Endothelial cell of umbilical vein (primary cell): ENCODE results near the gene GRID1. TPM values are rescaled to one million over a fixed set of nuclear protein-coding genes. Genes with fewer than 3 reads are reported as not detected.
A peak's percentile ranks its signal among the peaks of the same experiment; 100 is the strongest.

Experiments used
- BruUV-seq: library from RNA; stranded (reverse); fragments of 400-500 nt; replicated peaks from 2 replicates; lab custom pipeline; 2021; lab: Mats Ljungman, UMichigan
- CTCF ChIA-PET: fragments of 300-600, 350-600 bp; sonication (Branson Sonifier 250); formaldehyde crosslinking; loops from one replicate; lab custom pipeline; 2021; ENCODE audit warnings: antibody characterized with exemption, inconsistent platforms; lab: Charles Lee
- POLR2A ChIA-PET: fragments of 300-600, 350-600 bp; sonication (Branson Sonifier 250); formaldehyde crosslinking; loops from one replicate; lab custom pipeline; 2021; ENCODE audit warnings: antibody characterized with exemption, inconsistent platforms; lab: Charles Lee
- DNase-seq: peaks from one replicate; pipeline ENCODE4 v3.0.0-alpha.2; 2011; ENCODE audit warnings: low read depth, low spot score
- FAIRE-seq: peaks from 2 replicates; lab custom pipeline; 2011; peaks lifted over from hg19 to GRCh38; lab: Jason Lieb, UNC
- H2AFZ ChIP-seq: 2 replicates; pipeline ENCODE4 v1.6.0; 2012; ENCODE audit warnings: low read depth, low read length, control low read depth, inconsistent platforms
- H3K27ac ChIP-seq: 2 replicates; pipeline ENCODE4 v1.5.1; 2011; ENCODE audit warnings: low read depth, mild to moderate bottlenecking, control low read depth, low read length, moderate library complexity; ENCODE audit not compliant: insufficient read depth
- H3K27me3 ChIP-seq, 2 experiments: 2 replicates each; pipeline versions ENCODE4 v1.6.0 to v1.6.1; 2011; ENCODE audit warnings: low read length in 2 of 2, mixed read lengths in 1 of 2; ENCODE audit not compliant: control insufficient read depth in 2 of 2, insufficient read depth in 2 of 2
- H3K36me3 ChIP-seq, 2 experiments: 2 replicates in 1 of 2; 3 replicates in 1 of 2; pipeline ENCODE4 v1.5.1; 2011; ENCODE audit warnings: low read length in 2 of 2, mild to moderate bottlenecking in 1 of 2, moderate library complexity in 1 of 2; ENCODE audit not compliant: control insufficient read depth in 2 of 2, insufficient read depth in 2 of 2; ENCODE audit errors: extremely low read depth in 1 of 2
- H3K4me1 ChIP-seq: 3 replicates; pipeline ENCODE4 v1.5.1; 2011; ENCODE audit warnings: mild to moderate bottlenecking, low read length; ENCODE audit not compliant: control insufficient read depth, insufficient read depth; ENCODE audit errors: extremely low read depth
- H3K4me2 ChIP-seq: 2 replicates; pipeline ENCODE4 v1.6.1; 2011; ENCODE audit warnings: low read length, control low read depth, mixed read lengths; ENCODE audit not compliant: insufficient read depth
- H3K4me3 ChIP-seq, 3 experiments: fragments of 200-600 bp in 1 of 3; sonication (generic), shearing (Covaris generic) in 1 of 3; replicated peaks in 1 of 3; 2 replicates each; pipeline ENCODE4 v1.5.1; 2011 to 2016; ENCODE audit warnings: control low read depth in 3 of 3, low read length in 3 of 3, mild to moderate bottlenecking in 2 of 3, inconsistent platforms in 1 of 3, low read depth in 1 of 3, moderate library complexity in 1 of 3; ENCODE audit not compliant: insufficient read depth in 1 of 3
- H3K79me2 ChIP-seq: 2 replicates; pipeline ENCODE4 v1.6.0; 2012; ENCODE audit warnings: low read length, inconsistent platforms; ENCODE audit not compliant: control insufficient read depth, insufficient read depth
- H3K9ac ChIP-seq: replicated peaks from 2 replicates; pipeline ENCODE3; 2011; ENCODE audit warnings: low read length, control low read depth; ENCODE audit not compliant: insufficient read depth; ENCODE audit errors: extremely low read depth
- H3K9me1 ChIP-seq: replicated peaks from 3 replicates; pipeline ENCODE4 v1.6.0; 2011; ENCODE audit warnings: mild to moderate bottlenecking, low read length; ENCODE audit not compliant: control insufficient read depth, insufficient read depth; ENCODE audit errors: extremely low read depth
- H3K9me3 ChIP-seq: replicated peaks from 2 replicates; pipeline ENCODE4 v1.5.1; 2012; ENCODE audit warnings: low read length, inconsistent platforms; ENCODE audit not compliant: control insufficient read depth, insufficient read depth
- H4K20me1 ChIP-seq: replicated peaks from 2 replicates; pipeline ENCODE3; 2011; ENCODE audit warnings: mild to moderate bottlenecking, low read length; ENCODE audit not compliant: control insufficient read depth, insufficient read depth; ENCODE audit errors: extremely low read depth
- EZH2 ChIP-seq: IDR thresholded peaks from 2 replicates; pipeline ENCODE4 v1.6.1; 2012; ENCODE audit warnings: borderline replicate concordance, low read depth, mild to moderate bottlenecking, moderate library complexity, low read length, inconsistent platforms; ENCODE audit not compliant: severe bottlenecking
- POLR2AphosphoS5 ChIP-seq: IDR thresholded peaks from 2 replicates; pipeline ENCODE4 v1.6.1; 2012; ENCODE audit warnings: low read depth, mild to moderate bottlenecking, control low read depth, low read length, moderate library complexity; ENCODE audit not compliant: insufficient read depth
- dilution Hi-C: fragments of 300-500 bp; cut with MboI; formaldehyde crosslinking; loops from one replicate; pipeline ENCODE4 v1.15.0; 2019; ENCODE audit warnings: low sequenced_read_pairs; ENCODE audit not compliant: extremely low pct_ligation_motif_present
- intact Hi-C: fragments of 100-400 bp; cut with micrococcal nuclease; formaldehyde crosslinking; loops from one replicate; pipeline ENCODE4 v1.10.0; 2022
- polyA plus RNA-seq, 4 experiments: library from polyadenylated mRNA; depleted of rRNA in 3 of 4; stranded (reverse) in 3 of 4; unstranded in 1 of 4; fragments of >200 nt; gene quantifications; 2 replicates each; pipeline versions ENCODE4 v1.2.1 to v1.2.3, GENCODE V29; 2011 to 2012; ENCODE audit warnings: missing spikeins in 1 of 4
- total RNA-seq: library from RNA; stranded (reverse); gene quantifications from 2 replicates; pipeline ENCODE4 v1.2.3, GENCODE V29; 2021

GRID1 gene
- total and polyA plus RNA-seq, 2 donors (not counting 3 experiments of a cell fraction or from before 2014, with no cell fraction given) = not detected

- DNase-seq = no peak
- Histone ChIP-seq H3K27me3 (peaks cover 14 to 16% of the 10 kb centered on the region in 2 experiments), H2AFZ (no peak overlapping the region), H3K4me1 (peaks cover 23% of the 10 kb centered on the region), H3K27ac (no peak overlapping the region), H4K20me1 (no peaks in the 10 kb centered on the region), H3K4me3 (no peak overlapping the region), H3K36me3 (no peaks in the 10 kb centered on the region), H3K79me2 (no peaks in the 10 kb centered on the region), H3K9me3 (no peaks in the 10 kb centered on the region), H3K4me2 (no peak overlapping the region), H3K9ac (no peak overlapping the region), H3K9me1 (no peaks in the 10 kb centered on the region)
- TF ChIP-seq POLR2AphosphoS5 (no peak), EZH2 (peak; percentile 3)
- dilution Hi-C loops (no loop called here), intact Hi-C loops (loop anchor here (5.0 kb wide), 1 partner anchor 495 kb away; no protein-coding TSS in a partner anchor)
- no TSS peak for BruUV-seq
- no peak for FAIRE-seq
- ChIA-PET CTCF (interaction anchor here (0.9 to 7.8 kb wide), 8 partner anchors 8 to 1865 kb away, joined by 3 to 213 read pairs (median 4); no protein-coding TSS in a partner anchor), POLR2A (no interaction called here)
These were observed 35.8 kb upstream of the GRID1 start for GRCh38 chr10:86402283-86402941.

- TF ChIP-seq EZH2 = peak; percentile 51
- TF ChIP-seq POLR2AphosphoS5 = no peak
- Histone ChIP-seq H3K4me1 (peaks cover 23% of the 10 kb centered on the region), H3K79me2 (no peaks in the 10 kb centered on the region), H3K9ac (no peak overlapping the region), H2AFZ (peak overlapping the region; percentile 28), H4K20me1 (no peaks in the 10 kb centered on the region), H3K27me3 (peaks cover 18% of the 10 kb centered on the region in 2 experiments), H3K9me3 (no peaks in the 10 kb centered on the region), H3K4me3 (no peak overlapping the region), H3K27ac (no peak overlapping the region), H3K4me2 (peak overlapping the region; percentile 39), H3K9me1 (no peaks in the 10 kb centered on the region), H3K36me3 (no peaks in the 10 kb centered on the region)
- ChIA-PET POLR2A (no interaction called here), CTCF (interaction anchor here (0.6 to 7.8 kb wide), 10 partner anchors 9 to 1865 kb away, joined by 3 to 213 read pairs (median 5); no protein-coding TSS in a partner anchor)
- dilution Hi-C loops (no loop called here), intact Hi-C loops (loop anchor here (5.0 kb wide), 1 partner anchor 496 kb away; no protein-coding TSS in a partner anchor)
- BruUV-seq = no TSS peak
- DNase-seq = no peak
- FAIRE-seq = no peak
These were observed 35.1 kb upstream of the GRID1 start for GRCh38 chr10:86401588-86402282.
